ENCODE measurements around the gene KDM4B.

DNA sequence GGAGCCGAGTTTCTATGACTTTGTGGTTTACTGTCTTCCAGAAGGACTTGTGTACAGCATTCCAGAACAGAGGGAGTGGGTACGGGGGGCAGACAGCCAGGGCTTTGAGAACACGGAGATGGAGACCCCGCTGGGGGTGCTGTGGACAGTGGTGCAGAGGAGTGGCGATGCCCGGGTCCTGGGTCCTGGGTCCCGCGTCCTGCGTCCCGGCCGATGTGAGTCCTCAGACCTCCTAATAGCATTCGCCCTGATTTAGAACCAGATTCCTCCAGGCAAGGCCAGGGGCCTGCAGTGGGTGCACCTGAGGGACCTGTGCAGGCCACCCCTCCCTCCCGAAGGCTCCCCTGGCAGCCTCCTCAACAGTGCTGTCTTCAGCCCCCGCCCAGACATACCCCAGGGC lies 97.9 kb downstream of the KDM4B start:
- TF ChIP-seq, protein P1, sequence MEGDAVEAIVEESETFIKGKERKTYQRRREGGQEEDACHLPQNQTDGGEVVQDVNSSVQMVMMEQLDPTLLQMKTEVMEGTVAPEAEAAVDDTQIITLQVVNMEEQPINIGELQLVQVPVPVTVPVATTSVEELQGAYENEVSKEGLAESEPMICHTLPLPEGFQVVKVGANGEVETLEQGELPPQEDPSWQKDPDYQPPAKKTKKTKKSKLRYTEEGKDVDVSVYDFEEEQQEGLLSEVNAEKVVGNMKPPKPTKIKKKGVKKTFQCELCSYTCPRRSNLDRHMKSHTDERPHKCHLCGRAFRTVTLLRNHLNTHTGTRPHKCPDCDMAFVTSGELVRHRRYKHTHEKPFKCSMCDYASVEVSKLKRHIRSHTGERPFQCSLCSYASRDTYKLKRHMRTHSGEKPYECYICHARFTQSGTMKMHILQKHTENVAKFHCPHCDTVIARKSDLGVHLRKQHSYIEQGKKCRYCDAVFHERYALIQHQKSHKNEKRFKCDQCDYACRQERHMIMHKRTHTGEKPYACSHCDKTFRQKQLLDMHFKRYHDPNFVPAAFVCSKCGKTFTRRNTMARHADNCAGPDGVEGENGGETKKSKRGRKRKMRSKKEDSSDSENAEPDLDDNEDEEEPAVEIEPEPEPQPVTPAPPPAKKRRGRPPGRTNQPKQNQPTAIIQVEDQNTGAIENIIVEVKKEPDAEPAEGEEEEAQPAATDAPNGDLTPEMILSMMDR (IDR thresholded peaks at IDR 0.05), result no peak
- no peak for TF ChIP-seq EZH2 (IDR thresholded peaks at IDR 0.05; ENCODE audit: borderline replicate concordance, insufficient read depth, low read depth, low read length, poor library complexity, severe bottlenecking)

Measured in B cell (primary cell).